CD4-positive, alpha-beta T cell treated with Interleukin-17A for 1 hour (primary cell): ENCODE data around the gene PRRC2B.
"Not testable (repeated sequence)": the region's sequence is repeated elsewhere in the genome, so short reads cannot be mapped to it uniquely, and the experiment has no call there.

ENCODE experiments used
- DNase-seq: peaks from one replicate; pipeline ENCODE4 v3.0.0-alpha.2; 2020

Gene PRRC2B

DNA sequence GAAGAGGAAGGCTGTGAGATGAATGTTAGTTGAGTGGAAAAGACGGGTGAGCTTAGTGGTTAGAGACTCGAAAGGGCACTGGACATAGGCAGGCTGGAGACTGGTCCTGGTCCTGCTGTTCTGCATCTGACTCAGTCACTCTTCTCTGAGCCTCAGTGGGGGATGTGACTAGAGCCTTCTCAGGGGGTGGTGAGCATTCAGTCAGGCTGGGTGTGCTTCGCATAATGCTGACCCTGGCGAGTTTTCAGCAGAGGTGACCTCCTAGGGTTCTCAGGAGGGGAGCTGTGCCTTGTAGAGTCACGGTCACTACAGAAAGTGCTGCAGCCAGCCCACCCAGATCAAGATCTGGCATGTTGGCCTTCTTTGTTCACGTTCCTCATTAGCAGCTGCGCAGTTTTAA lies 44.3 kb downstream of the PRRC2B start:
- no peak for DNase-seq

GRCh38 chr9:131439224-131439623 lies 45.3 kb downstream of the PRRC2B start:
- no peak for DNase-seq

DNA sequence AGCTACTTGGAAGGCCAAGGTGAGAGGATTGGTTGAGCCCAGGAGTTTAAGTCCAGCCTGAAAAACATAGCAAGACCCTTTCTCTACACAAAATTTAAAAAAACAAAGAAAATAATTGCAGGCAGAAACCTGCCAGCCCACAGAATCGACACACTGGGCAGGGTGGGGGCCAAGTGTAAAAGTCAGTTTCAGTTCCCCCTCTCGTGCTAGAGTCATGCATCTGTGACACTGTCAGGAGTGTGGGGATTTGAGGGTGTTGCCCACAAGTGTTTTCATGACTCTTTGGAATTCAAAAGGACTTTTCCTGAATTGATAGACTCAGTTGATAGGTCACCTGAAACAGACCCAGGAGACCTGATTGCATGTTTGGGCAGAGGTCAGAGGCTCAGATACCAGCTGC lies 47.6 kb downstream of the PRRC2B start:
- DNase-seq = peak; percentile 11

DNA sequence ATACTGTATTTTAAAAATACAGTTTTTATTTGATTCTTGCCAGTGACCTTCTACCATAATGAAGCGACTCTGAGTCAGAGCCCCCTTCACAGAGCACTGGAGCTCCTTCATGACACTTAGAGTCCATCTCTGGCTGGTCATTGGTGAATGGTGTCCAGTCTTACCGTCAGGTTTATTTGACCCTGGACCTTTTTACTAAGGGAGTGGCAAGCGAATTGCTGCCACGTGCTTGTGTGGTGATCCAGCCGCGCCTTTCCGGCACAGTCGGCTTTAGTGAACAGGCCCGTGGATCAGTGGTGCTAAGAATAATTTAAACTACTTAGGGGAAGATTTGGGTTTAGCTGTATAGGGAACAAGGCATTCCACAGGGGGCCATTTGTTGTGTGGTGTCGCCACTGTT lies 48.5 kb downstream of the PRRC2B start:
- DNase-seq = no peak

- no peak for DNase-seq
Measured at GRCh38 chr9:131443648-131444047, 49.8 kb downstream of the PRRC2B start.

- no peak for DNase-seq
Measured at GRCh38 chr9:131446276-131446675, 52.4 kb downstream of the PRRC2B start.

- no peak for DNase-seq
Measured at GRCh38 chr9:131447148-131447547, 53.3 kb downstream of the PRRC2B start.

DNA sequence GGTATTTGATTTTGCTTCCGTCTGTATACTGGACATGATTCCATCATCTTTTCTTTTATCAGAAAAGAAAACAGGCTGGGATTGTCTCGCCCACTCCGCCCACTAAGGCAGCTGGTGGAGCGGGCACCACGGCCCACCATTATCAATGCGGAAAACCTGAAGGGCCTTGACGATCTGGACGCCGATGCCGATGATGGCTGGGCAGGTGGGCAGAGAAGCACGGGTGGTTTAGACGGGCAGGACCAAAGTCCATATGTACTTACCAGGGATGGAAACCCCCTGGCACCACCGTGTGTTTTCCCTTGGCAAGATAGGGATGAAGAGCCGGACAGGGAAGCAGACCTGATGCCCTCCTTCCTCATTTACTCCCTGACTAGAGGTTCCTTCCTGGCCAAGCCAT lies 53.7 kb downstream of the PRRC2B start:
- DNase-seq = no peak

DNA sequence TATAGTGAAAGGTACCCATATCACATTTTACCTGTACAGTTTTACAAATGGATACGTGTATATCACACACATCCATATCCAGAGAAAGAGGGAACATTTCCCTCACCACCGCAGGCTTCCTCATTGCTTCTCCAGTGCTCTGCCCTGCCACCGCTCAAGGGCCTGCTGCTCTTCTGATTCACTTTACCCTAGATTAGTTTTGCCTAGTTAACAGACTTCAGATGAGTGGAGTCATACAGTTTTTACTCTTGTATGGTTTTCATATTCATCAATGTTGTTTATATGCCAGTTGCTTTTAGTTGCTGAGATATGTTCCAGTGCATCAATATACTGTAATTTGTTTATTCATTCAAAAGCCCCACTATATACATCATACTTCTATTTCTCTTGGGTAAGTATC lies 54.9 kb downstream of the PRRC2B start:
- DNase-seq = no peak

- no peak for DNase-seq
Measured at GRCh38 chr9:131449276-131449675, 55.4 kb downstream of the PRRC2B start.

DNA sequence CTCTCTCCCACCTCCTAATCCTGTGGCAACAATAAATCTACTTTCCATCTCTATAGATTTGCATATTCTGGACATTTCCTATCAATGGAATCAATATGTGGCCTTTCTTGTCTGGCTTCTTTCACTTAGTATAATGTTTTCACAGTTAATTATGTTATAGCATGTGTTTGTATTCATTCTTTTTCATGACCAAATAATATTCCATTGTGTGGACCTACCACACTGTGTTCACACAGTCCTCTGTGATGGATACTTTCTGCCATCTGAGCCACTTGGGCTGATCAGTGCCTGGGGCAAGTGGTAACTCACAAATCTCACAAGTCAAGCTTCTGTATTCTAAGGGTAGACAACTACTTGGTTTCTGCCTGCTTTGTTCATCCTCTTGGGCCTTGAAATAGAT lies 60.1 kb downstream of the PRRC2B start:
- DNase-seq = no peak

DNA sequence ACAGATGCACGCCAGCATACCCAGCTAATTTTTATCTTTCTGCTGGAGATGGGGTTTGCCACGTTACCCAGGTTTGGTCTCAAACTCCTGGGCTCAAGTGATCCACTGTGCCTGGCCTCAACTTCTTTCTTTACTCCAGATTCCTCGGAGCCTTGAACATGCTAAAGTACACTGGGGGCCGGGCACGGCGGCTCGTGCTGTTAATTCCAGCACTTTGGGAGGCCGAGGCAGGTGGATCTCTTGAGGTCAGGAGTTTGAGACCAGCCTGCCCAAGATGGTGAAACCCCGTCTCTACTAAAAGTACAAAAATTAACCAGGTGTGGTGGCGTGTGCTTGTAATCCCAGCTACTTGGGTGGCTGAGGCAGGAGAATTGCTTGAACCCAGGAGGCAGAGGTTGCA lies 61.8 kb downstream of the PRRC2B start:
- DNase-seq = not testable (repeated sequence)

- no peak for DNase-seq
Measured at GRCh38 chr9:131457746-131458145, 63.9 kb downstream of the PRRC2B start.

DNA sequence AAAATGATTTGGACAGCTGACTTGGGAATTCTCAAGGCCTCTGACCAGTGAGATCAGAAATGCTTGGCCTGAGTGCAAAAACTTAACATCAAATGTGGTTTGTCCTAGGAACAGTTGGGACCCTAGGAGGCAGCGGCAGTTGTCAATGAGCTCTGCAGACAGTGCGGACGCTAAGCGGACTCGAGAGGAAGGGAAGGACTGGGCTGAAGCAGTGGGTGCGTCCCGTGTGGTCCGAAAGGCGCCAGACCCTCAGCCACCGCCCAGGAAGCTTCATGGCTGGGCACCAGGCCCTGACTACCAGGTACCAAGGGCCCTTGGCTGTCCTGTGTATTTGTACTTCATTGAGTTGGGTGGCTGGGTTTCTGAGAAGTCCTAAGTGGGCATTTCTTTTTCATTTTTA lies 65.2 kb downstream of the PRRC2B start:
- no peak for DNase-seq

- no peak for DNase-seq
Measured at GRCh38 chr9:131461166-131461565, 67.3 kb downstream of the PRRC2B start.

DNA sequence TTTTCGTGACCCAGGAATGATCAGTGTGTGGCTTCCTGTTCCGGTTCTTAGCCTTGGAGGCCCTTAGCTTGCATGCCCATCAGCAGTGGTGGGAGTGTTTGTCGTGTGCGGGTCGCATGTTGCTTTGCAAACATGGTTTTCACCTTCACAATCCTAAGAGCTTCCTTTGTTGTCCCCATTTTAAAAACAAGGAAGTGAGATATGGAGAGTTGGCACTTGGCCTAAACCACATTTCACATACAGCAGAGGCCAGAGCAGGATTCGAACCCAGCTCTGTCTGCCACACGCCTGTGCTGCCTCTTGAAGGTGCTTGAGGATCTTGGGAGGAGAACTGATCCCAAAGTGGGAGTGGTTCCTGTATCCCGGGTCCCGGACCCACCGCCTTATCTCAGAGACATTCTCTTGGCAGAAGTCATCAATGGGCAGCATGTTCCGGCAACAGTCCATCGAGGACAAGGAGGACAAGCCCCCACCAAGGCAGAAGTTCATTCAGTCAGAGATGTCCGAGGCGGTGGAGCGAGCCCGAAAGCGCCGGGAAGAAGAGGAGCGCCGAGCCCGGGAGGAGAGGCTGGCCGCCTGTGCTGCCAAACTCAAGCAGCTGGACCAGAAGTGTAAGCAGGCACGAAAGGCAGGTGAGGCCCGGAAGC lies 70.6 kb downstream of the PRRC2B start:
- DNase-seq = no peak

DNA sequence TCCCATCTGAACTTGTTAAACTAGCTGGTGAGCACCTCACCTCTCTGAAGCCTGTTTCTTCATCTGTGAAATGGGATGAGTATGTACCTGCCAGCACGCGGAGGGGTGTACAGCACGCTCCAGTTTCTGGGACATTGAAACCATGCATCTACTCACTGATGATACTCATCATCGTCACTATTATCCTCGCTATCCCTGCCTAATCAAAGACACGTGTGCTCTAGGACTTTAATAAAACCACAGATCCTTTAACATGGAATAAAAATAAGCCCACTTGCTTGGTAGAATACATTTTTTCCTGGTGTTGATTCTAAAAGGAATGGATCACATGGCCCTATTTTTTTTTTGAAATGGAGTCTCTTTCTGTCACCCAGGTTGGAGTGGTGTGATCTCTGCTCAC lies 71.5 kb downstream of the PRRC2B start:
- no peak for DNase-seq

DNA sequence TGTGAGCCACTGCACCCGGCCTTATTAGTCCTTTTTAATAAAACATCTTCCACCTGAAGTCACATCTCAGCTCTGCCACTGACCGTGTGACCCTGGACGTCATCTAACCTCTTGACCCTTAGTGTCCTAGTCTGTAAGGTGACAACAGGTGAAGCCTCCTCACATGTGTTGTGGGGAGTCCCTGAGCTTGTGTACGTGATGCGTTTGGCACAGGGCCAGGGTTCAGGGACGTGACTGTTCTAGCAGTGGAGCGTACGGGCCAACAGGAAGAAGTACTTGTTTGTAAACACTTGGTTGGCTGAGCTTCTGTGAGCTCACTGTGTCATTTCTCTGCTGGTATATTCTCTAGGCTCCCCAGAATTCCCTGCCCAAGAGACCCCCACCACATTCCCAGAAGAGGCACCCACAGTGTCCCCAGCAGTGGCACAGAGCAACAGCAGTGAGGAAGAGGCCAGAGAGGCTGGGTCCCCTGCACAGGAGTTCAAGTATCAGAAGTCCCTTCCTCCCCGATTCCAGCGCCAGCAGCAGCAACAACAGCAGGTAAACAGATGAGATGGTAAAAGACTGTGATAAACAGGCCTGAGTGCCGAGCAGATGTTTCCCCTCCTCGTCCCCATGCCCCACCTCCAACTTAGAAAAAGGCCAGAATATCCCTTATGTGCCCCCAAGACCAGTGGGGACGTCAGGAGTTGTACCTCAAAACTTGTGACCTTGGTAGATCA lies 73.5 kb downstream of the PRRC2B start:
- DNase-seq = no peak

DNA sequence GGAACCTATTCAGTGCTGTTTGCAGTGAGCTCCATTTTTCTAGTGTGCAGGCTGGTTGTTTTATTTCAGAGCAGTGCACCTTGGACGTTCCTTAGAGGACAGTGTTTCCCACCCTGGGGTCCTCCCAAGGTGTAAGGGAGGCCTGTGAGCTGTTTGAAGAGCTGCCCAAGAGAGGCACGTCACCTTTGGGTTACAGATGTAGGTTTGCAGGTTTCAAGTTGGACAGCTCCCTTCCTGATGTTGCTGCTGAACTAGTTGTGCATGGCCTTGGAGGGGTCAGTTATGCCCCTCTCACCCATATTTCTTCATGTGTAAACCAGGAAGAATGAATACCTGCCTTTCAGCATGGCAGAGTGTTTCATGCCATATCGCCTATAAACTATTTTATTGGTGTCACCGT lies 74.1 kb downstream of the PRRC2B start:
- DNase-seq = no peak

- no peak for DNase-seq
Measured at GRCh38 chr9:131469356-131469755, 75.5 kb downstream of the PRRC2B start.

- no peak for DNase-seq
Measured at GRCh38 chr9:131469951-131470350, 76.1 kb downstream of the PRRC2B start.

GRCh38 chr9:131470581-131470991 lies 76.7 kb downstream of the PRRC2B start:
- no peak for DNase-seq

DNA sequence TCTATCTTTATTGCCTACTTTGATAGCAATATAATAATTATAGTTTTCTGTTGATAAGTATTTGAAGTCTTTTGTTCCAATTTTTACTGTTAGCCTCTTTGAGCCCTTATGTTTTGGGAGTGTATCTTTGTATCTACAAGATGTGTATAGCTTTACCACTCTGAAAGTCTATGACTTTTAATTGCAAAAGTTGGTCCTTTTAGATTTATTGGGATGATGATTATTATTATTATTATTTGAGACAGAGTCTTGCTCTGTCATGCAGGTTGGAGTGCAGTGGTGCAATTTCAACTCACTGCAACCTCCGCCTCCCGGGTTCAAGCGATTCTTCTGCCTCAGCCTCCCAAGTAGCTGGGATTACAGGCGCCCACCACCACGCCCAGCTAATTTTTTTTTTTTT lies 78.2 kb downstream of the PRRC2B start:
- not testable (repeated sequence) for DNase-seq

GRCh38 chr9:131473198-131473885 lies 79.5 kb downstream of the PRRC2B start:
- no peak for DNase-seq
